GM23248 (cell line): ENCODE measurements around the gene MRPS30. TPM values are rescaled to one million over a fixed set of nuclear protein-coding genes. Genes with fewer than 3 reads are reported as not detected.
A peak's percentile ranks its signal among the peaks of the same experiment; 100 is the strongest.

Experiments
- DNase-seq: peaks from one replicate; pipeline ENCODE4 v3.0.0-alpha.2; 2015
- H2AFZ ChIP-seq: fragments of 200-600 bp; sonication (generic); 2 replicates; pipeline ENCODE4 v1.6.1; 2016; ENCODE audit warnings: antibody characterized with exemption
- H3F3A ChIP-seq: fragments of 200-600 bp; sonication (generic); 2 replicates; pipeline ENCODE4 v1.6.1; 2016; ENCODE audit warnings: mild to moderate bottlenecking, antibody characterized with exemption, mixed run types; ENCODE audit not compliant: insufficient read depth
- H3K27ac ChIP-seq: fragments of 200-600 bp; sonication (generic); 2 replicates; pipeline ENCODE4 v1.5.1; 2016; ENCODE audit warnings: mild to moderate bottlenecking
- H3K27me3 ChIP-seq: fragments of 200-600 bp; sonication (generic); replicated peaks from 2 replicates; pipeline ENCODE4 v1.6.1; 2016; ENCODE audit warnings: mild to moderate bottlenecking; ENCODE audit not compliant: insufficient read depth
- H3K36me3 ChIP-seq: fragments of 200-600 bp; sonication (generic); 2 replicates; pipeline ENCODE4 v1.6.1; 2016; ENCODE audit warnings: low read depth, mild to moderate bottlenecking
- H3K4me1 ChIP-seq: fragments of 200-600 bp; sonication (generic); 2 replicates; pipeline ENCODE4 v1.6.1; 2016; ENCODE audit warnings: mild to moderate bottlenecking; ENCODE audit not compliant: insufficient read depth
- H3K4me2 ChIP-seq: fragments of 200-600 bp; sonication (generic); one replicate; pipeline ENCODE4 v1.6.1; 2016; ENCODE audit warnings: mild to moderate bottlenecking; ENCODE audit not compliant: unreplicated experiment
- H3K4me3 ChIP-seq: fragments of 200-600 bp; sonication (generic); 2 replicates; pipeline ENCODE4 v1.5.1; 2016; ENCODE audit warnings: mild to moderate bottlenecking
- H3K79me2 ChIP-seq: fragments of 200-600 bp; sonication (generic); 2 replicates; pipeline ENCODE4 v1.6.1; 2016; ENCODE audit warnings: mild to moderate bottlenecking; ENCODE audit not compliant: insufficient read depth
- H3K9ac ChIP-seq: fragments of 200-600 bp; sonication (generic); 2 replicates; pipeline ENCODE4 v1.6.1; 2016; ENCODE audit warnings: mild to moderate bottlenecking
- H3K9me2 ChIP-seq: fragments of 200-600 bp; sonication (generic); 2 replicates; pipeline ENCODE4 v1.6.1; 2016; ENCODE audit warnings: mixed run types, mild to moderate bottlenecking, moderate library complexity; ENCODE audit not compliant: insufficient read depth
- H3K9me3 ChIP-seq: fragments of 200-600 bp; sonication (generic); one replicate; pipeline ENCODE4 v1.6.1; 2017; ENCODE audit warnings: low read depth
- H4K20me1 ChIP-seq: fragments of 200-600 bp; sonication (generic); 2 replicates; pipeline ENCODE4 v1.6.0; 2016; ENCODE audit not compliant: insufficient read depth
- EZH2 ChIP-seq: fragments of 200-600 bp; sonication (generic); IDR thresholded peaks from 2 replicates; pipeline ENCODE4 v1.6.1; 2018; ENCODE audit warnings: antibody characterized with exemption, mild to moderate bottlenecking; ENCODE audit not compliant: insufficient read depth, poor library complexity, severe bottlenecking
- EZH2phosphoT487 ChIP-seq: fragments of 200-600 bp; sonication (generic); IDR thresholded peaks from 2 replicates; pipeline ENCODE4 v1.6.1; 2018; ENCODE audit warnings: antibody characterized with exemption, moderate library complexity, mild to moderate bottlenecking, low read depth; ENCODE audit not compliant: insufficient read depth
- WGBS, 2 experiments: methylation state at CpG; one replicate each; pipeline ENCODE4 v1.1.6; 2015 to 2017; ENCODE audit warnings: low lambda C conversion rate in 2 of 2, low coverage in 1 of 2; ENCODE audit errors: missing lambda C conversion rate in 2 of 2; 5-methylcytosine and 5-hydroxymethylcytosine counted together
- in situ Hi-C: fragments of 300-500 bp; cut with MboI; formaldehyde crosslinking; loops from 2 replicates; pipeline ENCODE4 v1.15.0; 2020
- polyA plus RNA-seq: library from polyadenylated mRNA; unstranded; fragments of >200 nt; fragmentation: Nextera tagmentation; extraction: Ambion mirVana; gene quantifications from 2 replicates; pipeline ENCODE4 v1.2.1, GENCODE V29; 2016
- total RNA-seq: library from RNA; depleted of rRNA; stranded (reverse); fragments of >200 nt; shearing (Covaris generic); gene quantifications from 2 replicates; pipeline ENCODE4 v1.2.3, GENCODE V29; 2014

Gene MRPS30
- total and polyA plus RNA-seq, 2 experiments from 2014 or later: 30.9 to 47.2 TPM

GRCh38 chr5:44807269-44807668 is 1.5 kb upstream of the MRPS30 start:
- Histone ChIP-seq H3K4me1 (peaks cover 19% of the 10 kb centered on the region), H3K27me3 (no peaks in the 10 kb centered on the region), H3F3A (no peaks in the 10 kb centered on the region), H3K9me3 (no peaks in the 10 kb centered on the region), H3K79me2 (peaks cover 35% of the 10 kb centered on the region), H3K4me3 (no peak overlapping the region), H3K36me3 (peaks cover 14% of the 10 kb centered on the region; the same call in 1 of the 2 replicates), H3K27ac (no peak overlapping the region), H3K9ac (no peak overlapping the region), H3K4me2 (no peak overlapping the region), H3K9me2 (no peaks in the 10 kb centered on the region), H2AFZ (no peak overlapping the region), H4K20me1 (no peaks in the 10 kb centered on the region)
- DNase-seq: peak; percentile 35
- in situ Hi-C loops: no loop called here
- TF ChIP-seq EZH2: no peak
- TF ChIP-seq EZH2phosphoT487: no peak
- WGBS, 2 experiments: 24 to 32% methylated on average over 1 of the region's 1 CpG

DNA sequence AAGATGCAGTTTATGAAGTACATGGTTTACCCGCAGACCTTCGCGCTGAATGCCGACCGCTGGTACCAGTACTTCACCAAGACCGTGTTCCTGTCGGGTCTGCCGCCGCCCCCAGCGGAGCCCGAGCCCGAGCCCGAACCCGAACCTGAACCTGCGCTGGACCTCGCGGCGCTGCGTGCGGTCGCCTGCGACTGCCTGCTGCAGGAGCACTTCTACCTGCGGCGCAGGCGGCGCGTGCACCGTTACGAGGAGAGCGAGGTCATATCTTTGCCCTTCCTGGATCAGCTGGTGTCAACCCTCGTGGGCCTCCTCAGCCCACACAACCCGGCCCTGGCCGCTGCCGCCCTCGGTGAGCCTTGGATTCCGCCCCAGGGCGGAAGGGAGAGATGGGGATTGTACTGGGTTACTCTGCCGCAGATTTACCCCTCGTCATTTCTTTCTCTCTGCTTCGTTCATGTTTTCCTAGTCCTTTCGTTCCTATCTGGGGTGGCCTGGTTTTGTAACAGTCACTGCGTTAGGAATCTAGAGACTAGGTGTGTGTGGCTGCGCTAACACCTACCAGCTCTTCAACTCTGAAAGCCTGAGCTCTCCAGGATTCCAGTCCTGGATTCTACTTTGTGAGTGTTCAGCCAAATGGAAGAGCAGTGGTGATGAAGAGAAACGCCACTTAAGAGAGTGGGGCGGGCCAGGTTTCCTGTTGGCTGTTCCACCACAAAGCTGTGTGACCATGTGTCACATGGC is 638 bp downstream of the MRPS30 start:
- in situ Hi-C loops: no loop called here
- Histone ChIP-seq H2AFZ (peak overlapping the region; percentile 96), H4K20me1 (no peaks in the 10 kb centered on the region), H3K27ac (peak overlapping the region; percentile 71), H3K27me3 (no peaks in the 10 kb centered on the region), H3K9me2 (no peaks in the 10 kb centered on the region), H3K36me3 (peaks cover 34% of the 10 kb centered on the region; the same call in 1 of the 2 replicates), H3K4me1 (peaks cover 19% of the 10 kb centered on the region), H3K9me3 (no peaks in the 10 kb centered on the region), H3K4me3 (peak overlapping the region; percentile 82), H3F3A (no peaks in the 10 kb centered on the region), H3K4me2 (peak overlapping the region; percentile 99), H3K9ac (peak overlapping the region; percentile 82), H3K79me2 (peaks cover 47% of the 10 kb centered on the region)
- DNase-seq: peak; percentile 89
- TF ChIP-seq EZH2 (no peak), EZH2phosphoT487 (no peak)
- WGBS, 2 experiments: 0 to 1% methylated on average over 40 to 44 of the region's 45 CpGs

DNA sequence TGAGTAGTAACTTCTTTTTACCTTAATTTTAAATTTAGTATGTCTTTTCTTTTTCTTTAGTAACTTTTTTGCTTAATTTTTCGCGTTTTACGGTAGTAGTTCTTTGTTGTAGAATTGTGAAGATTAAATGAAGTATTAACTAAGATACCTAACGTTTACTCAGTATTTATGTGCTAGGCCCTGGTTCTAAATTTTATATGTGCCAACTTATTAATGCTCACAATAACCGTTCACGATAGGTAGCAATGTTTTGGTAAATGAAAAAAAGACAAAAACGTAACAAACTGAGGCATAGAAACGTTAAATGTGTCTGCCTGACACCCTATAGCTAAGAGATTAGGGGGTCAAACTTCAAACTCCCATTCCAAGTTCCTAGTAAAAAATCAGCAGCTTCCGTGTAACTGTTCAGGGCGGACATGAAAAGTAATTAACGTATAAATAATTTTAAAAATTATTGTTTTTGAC is 1.2 kb downstream of the MRPS30 start:
- no peak for TF ChIP-seq EZH2
- TF ChIP-seq EZH2phosphoT487: no peak
- Histone ChIP-seq H3K9me2 (no peaks in the 10 kb centered on the region), H3F3A (no peaks in the 10 kb centered on the region), H4K20me1 (no peaks in the 10 kb centered on the region), H3K4me1 (peaks cover 19% of the 10 kb centered on the region), H3K36me3 (peaks cover 40% of the 10 kb centered on the region), H3K27ac (peak overlapping the region; percentile 71), H2AFZ (peak overlapping the region; percentile 96), H3K27me3 (no peaks in the 10 kb centered on the region), H3K4me3 (peak overlapping the region; percentile 82), H3K9ac (peak overlapping the region; percentile 82), H3K79me2 (peaks cover 47% of the 10 kb centered on the region), H3K4me2 (peak overlapping the region; percentile 99), H3K9me3 (no peaks in the 10 kb centered on the region)
- no peak for DNase-seq
- in situ Hi-C loops: no loop called here
- whole genome bisulfite sequencing, 2 experiments: 6 to 7% methylated on average over 11 of the region's 11 CpGs

DNA sequence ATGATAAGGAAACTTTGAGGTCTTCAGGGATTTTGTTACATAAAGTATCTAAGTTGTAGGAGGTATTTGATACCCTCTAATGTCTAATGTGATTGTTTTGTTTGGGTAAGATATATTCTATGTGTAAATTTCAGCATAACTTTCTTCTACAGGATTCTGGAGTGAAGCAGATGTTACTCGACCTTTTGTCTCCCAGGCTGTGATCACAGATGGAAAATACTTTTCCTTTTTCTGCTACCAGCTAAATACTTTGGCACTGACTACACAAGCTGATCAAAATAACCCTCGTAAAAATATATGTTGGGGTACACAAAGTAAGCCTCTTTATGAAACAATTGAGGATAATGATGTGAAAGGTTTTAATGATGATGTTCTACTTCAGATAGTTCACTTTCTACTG is 6.0 kb downstream of the MRPS30 start:
- H3K9me3 ChIP-seq: no peaks in the 10 kb centered on the region
- in situ Hi-C loops: no loop called here
- no peak overlapping the region for H3K4me2 ChIP-seq
- no peak overlapping the region for H3K9ac ChIP-seq
- peaks cover 16% of the 10 kb centered on the region for H3K4me1 ChIP-seq
- no peaks in the 10 kb centered on the region for H3K9me2 ChIP-seq
- no peak for DNase-seq
- H3K79me2 ChIP-seq: peaks cover 38% of the 10 kb centered on the region
- H3K36me3 ChIP-seq: peaks cover 53% of the 10 kb centered on the region
- H3F3A ChIP-seq: no peaks in the 10 kb centered on the region
- TF ChIP-seq EZH2 (no peak), EZH2phosphoT487 (no peak)
- 50 to 56% methylated on average over 2 of the region's 2 CpGs for WGBS, 2 experiments
- H4K20me1 ChIP-seq: no peaks in the 10 kb centered on the region
- no peak overlapping the region for H3K27ac ChIP-seq
- H2AFZ ChIP-seq: no peak overlapping the region
- H3K4me3 ChIP-seq: no peak overlapping the region
- no peaks in the 10 kb centered on the region for H3K27me3 ChIP-seq
